ENCODE data around the gene MOGAT2.

The MOGAT2 gene

GRCh38 chr11:75775056-75775455 lies 57.4 kb downstream of the MOGAT2 start:
- Histone ChIP-seq H3K9ac (ENCODE audit: low read depth, low read length) (no peak overlapping the region), H3K4me3 (ENCODE audit: low read length) (no peak overlapping the region), H3K9me3 (ENCODE audit: insufficient read depth, low read depth, low read length) (no peaks in the 10 kb centered on the region), H3K27ac (ENCODE audit: low read length) (no peak overlapping the region), H3K36me3 (ENCODE audit: insufficient read depth, low read depth, low read length) (no peaks in the 10 kb centered on the region), H3K4me1 (ENCODE audit: insufficient read depth, low read length) (peaks cover 13% of the 10 kb centered on the region; the same call in 1 of the 2 replicates), H3K27me3 (ENCODE audit: insufficient read depth, low read length) (peaks cover 44% of the 10 kb centered on the region)

- Histone ChIP-seq H3K9me3 (ENCODE audit: insufficient read depth, low read depth, low read length) (no peaks in the 10 kb centered on the region), H3K4me1 (ENCODE audit: insufficient read depth, low read length) (peaks cover 13% of the 10 kb centered on the region; the same call in 1 of the 2 replicates), H3K9ac (ENCODE audit: low read depth, low read length) (no peak overlapping the region), H3K36me3 (ENCODE audit: insufficient read depth, low read depth, low read length) (no peaks in the 10 kb centered on the region), H3K4me3 (ENCODE audit: low read length) (no peak overlapping the region), H3K27me3 (ENCODE audit: insufficient read depth, low read length) (peaks cover 29% of the 10 kb centered on the region; the same call in 1 of the 2 replicates), H3K27ac (ENCODE audit: low read length) (no peak overlapping the region)
Measured at GRCh38 chr11:75776546-75776945, 58.9 kb downstream of the MOGAT2 start.

- Histone ChIP-seq H3K27ac (ENCODE audit: low read length) (no peak overlapping the region), H3K9me3 (ENCODE audit: insufficient read depth, low read depth, low read length) (no peaks in the 10 kb centered on the region), H3K36me3 (ENCODE audit: insufficient read depth, low read depth, low read length) (no peaks in the 10 kb centered on the region), H3K4me1 (ENCODE audit: insufficient read depth, low read length) (peaks cover 13% of the 10 kb centered on the region; the same call in 1 of the 2 replicates), H3K9ac (ENCODE audit: low read depth, low read length) (no peak overlapping the region), H3K27me3 (ENCODE audit: insufficient read depth, low read length) (peaks cover 19% of the 10 kb centered on the region; the same call in 1 of the 2 replicates), H3K4me3 (ENCODE audit: low read length) (no peak overlapping the region)
Measured at GRCh38 chr11:75777461-75778110, 59.9 kb downstream of the MOGAT2 start.

GRCh38 chr11:75778962-75779361 lies 61.3 kb downstream of the MOGAT2 start:
- H3K27ac ChIP-seq (ENCODE audit: low read length), result no peak overlapping the region
- H3K9ac ChIP-seq (ENCODE audit: low read depth, low read length), result no peak overlapping the region

GRCh38 chr11:75779960-75780359 lies 62.3 kb downstream of the MOGAT2 start:
- H3K4me3 ChIP-seq (ENCODE audit: low read length), result no peak overlapping the region
- H3K36me3 ChIP-seq (ENCODE audit: insufficient read depth, low read depth, low read length), result no peaks in the 10 kb centered on the region
- peaks cover 7% of the 10 kb centered on the region; the same call in 1 of the 2 replicates for H3K4me1 ChIP-seq (ENCODE audit: insufficient read depth, low read length)
- H3K27ac ChIP-seq (ENCODE audit: low read length), result no peak overlapping the region
- peaks cover 5% of the 10 kb centered on the region; the same call in 1 of the 2 replicates for H3K27me3 ChIP-seq (ENCODE audit: insufficient read depth, low read length)
- no peak overlapping the region for H3K9ac ChIP-seq (ENCODE audit: low read depth, low read length)
- no peaks in the 10 kb centered on the region for H3K9me3 ChIP-seq (ENCODE audit: insufficient read depth, low read depth, low read length)

More at GRCh38 chr11:75778962-75779361, 61.3 kb downstream of the MOGAT2 start:
- Histone ChIP-seq H3K9me3 (ENCODE audit: insufficient read depth, low read depth, low read length) (no peaks in the 10 kb centered on the region), H3K36me3 (ENCODE audit: insufficient read depth, low read depth, low read length) (no peaks in the 10 kb centered on the region), H3K4me1 (ENCODE audit: insufficient read depth, low read length) (peaks cover 13% of the 10 kb centered on the region; the same call in 1 of the 2 replicates), H3K27me3 (ENCODE audit: insufficient read depth, low read length) (peaks cover 6% of the 10 kb centered on the region; the same call in 1 of the 2 replicates), H3K4me3 (ENCODE audit: low read length) (no peak overlapping the region)

- Histone ChIP-seq H3K4me3 (ENCODE audit: low read length) (no peak overlapping the region), H3K4me1 (ENCODE audit: insufficient read depth, low read length) (no peaks in the 10 kb centered on the region), H3K9ac (ENCODE audit: low read depth, low read length) (no peak overlapping the region), H3K9me3 (ENCODE audit: insufficient read depth, low read depth, low read length) (no peaks in the 10 kb centered on the region), H3K36me3 (ENCODE audit: insufficient read depth, low read depth, low read length) (no peaks in the 10 kb centered on the region), H3K27me3 (ENCODE audit: insufficient read depth, low read length) (peaks cover 5% of the 10 kb centered on the region; the same call in 1 of the 2 replicates), H3K27ac (ENCODE audit: low read length) (no peak overlapping the region)
Measured at GRCh38 chr11:75780888-75781287, 63.2 kb downstream of the MOGAT2 start.

GRCh38 chr11:75781296-75781695 lies 63.7 kb downstream of the MOGAT2 start:
- H3K27me3 ChIP-seq (ENCODE audit: insufficient read depth, low read length), result peaks cover under 1% of the 10 kb centered on the region; the same call in 1 of the 2 replicates
- no peak overlapping the region for H3K4me3 ChIP-seq (ENCODE audit: low read length)
- no peaks in the 10 kb centered on the region for H3K9me3 ChIP-seq (ENCODE audit: insufficient read depth, low read depth, low read length)
- no peak overlapping the region for H3K27ac ChIP-seq (ENCODE audit: low read length)
- H3K4me1 ChIP-seq (ENCODE audit: insufficient read depth, low read length), result no peaks in the 10 kb centered on the region
- H3K9ac ChIP-seq (ENCODE audit: low read depth, low read length), result no peak overlapping the region
- no peaks in the 10 kb centered on the region for H3K36me3 ChIP-seq (ENCODE audit: insufficient read depth, low read depth, low read length)

- Histone ChIP-seq H3K4me3 (ENCODE audit: low read length) (no peak overlapping the region), H3K9ac (ENCODE audit: low read depth, low read length) (no peak overlapping the region), H3K27me3 (ENCODE audit: insufficient read depth, low read length) (no peaks in the 10 kb centered on the region; the same call in 1 of the 2 replicates), H3K9me3 (ENCODE audit: insufficient read depth, low read depth, low read length) (no peaks in the 10 kb centered on the region), H3K36me3 (ENCODE audit: insufficient read depth, low read depth, low read length) (no peaks in the 10 kb centered on the region), H3K27ac (ENCODE audit: low read length) (no peak overlapping the region), H3K4me1 (ENCODE audit: insufficient read depth, low read length) (no peaks in the 10 kb centered on the region)
Measured at GRCh38 chr11:75781831-75782230, 64.2 kb downstream of the MOGAT2 start.
